Medulla oblongata (tissue), 1 donor: ENCODE results near the gene SLC2A9.

Source experiments
- DNase-seq: peaks from one replicate; pipeline ENCODE4 v3.0.0-alpha.2; 2015; ENCODE audit errors: extremely low spot score

SLC2A9 gene

GRCh38 chr4:10045481-10045880 lies 24.2 kb upstream of the SLC2A9 start:
- DNase-seq = no peak

GRCh38 chr4:10041036-10041435 lies 19.7 kb upstream of the SLC2A9 start:
- no peak for DNase-seq

GRCh38 chr4:10040049-10040892 lies 19.0 kb upstream of the SLC2A9 start:
- DNase-seq = no peak

GRCh38 chr4:10036807-10037342 lies 15.6 kb upstream of the SLC2A9 start:
- DNase-seq = no peak

GRCh38 chr4:10035130-10035529 lies 13.8 kb upstream of the SLC2A9 start:
- DNase-seq = no peak

- DNase-seq = no peak
These were observed 13.4 kb upstream of the SLC2A9 start for GRCh38 chr4:10034612-10035104.

- no peak for DNase-seq
These were observed 12.8 kb upstream of the SLC2A9 start for GRCh38 chr4:10034136-10034535.

- no peak for DNase-seq
These were observed 12.0 kb upstream of the SLC2A9 start for GRCh38 chr4:10033191-10033881.

- no peak for DNase-seq
These were observed 11.3 kb upstream of the SLC2A9 start for GRCh38 chr4:10032625-10033024.

- DNase-seq = no peak
These were observed 10.6 kb upstream of the SLC2A9 start for GRCh38 chr4:10031668-10032590.

- peak; percentile 75 for DNase-seq
These were observed 9.8 kb upstream of the SLC2A9 start for GRCh38 chr4:10030972-10031667.

- no peak for DNase-seq
These were observed 8.1 kb upstream of the SLC2A9 start for GRCh38 chr4:10029403-10029802.

- DNase-seq = no peak
These were observed 7.6 kb upstream of the SLC2A9 start for GRCh38 chr4:10028910-10029309.

- no peak for DNase-seq
These were observed 5.2 kb upstream of the SLC2A9 start for GRCh38 chr4:10026485-10026884.

GRCh38 chr4:10025230-10025806 lies 4.0 kb upstream of the SLC2A9 start:
- DNase-seq = no peak

GRCh38 chr4:10024303-10024702 lies 3.0 kb upstream of the SLC2A9 start:
- peak; percentile 79 for DNase-seq

GRCh38 chr4:10023806-10024205 lies 2.5 kb upstream of the SLC2A9 start:
- peak; percentile 42 for DNase-seq

- no peak for DNase-seq
These were observed 1.7 kb upstream of the SLC2A9 start for GRCh38 chr4:10023050-10023419.

- no peak for DNase-seq
These were observed 1.2 kb upstream of the SLC2A9 start for GRCh38 chr4:10022346-10023049.

- DNase-seq = no peak
These were observed 341 bp upstream of the SLC2A9 start for GRCh38 chr4:10021653-10022023.
